Fibroblast of mammary gland (primary cell): ENCODE measurements around the gene MAP3K5.
A peak's percentile ranks its signal among the peaks of the same experiment; 100 is the strongest.

Experiments used
- DNase-seq: peaks from one replicate; pipeline ENCODE4 v3.0.0-alpha.2; 2010; ENCODE audit warnings: low read depth
- H3K4me3 ChIP-seq: 2 replicates; pipeline ENCODE4 v1.5.1; 2011; ENCODE audit warnings: low read depth, mild to moderate bottlenecking, low read length, moderate library complexity; ENCODE audit not compliant: control insufficient read depth
- CTCF ChIP-seq: conservative IDR thresholded peaks from 2 replicates; pipeline ENCODE4 v1.5.1; 2011; ENCODE audit warnings: low read depth, low read length, inconsistent platforms; ENCODE audit not compliant: control insufficient read depth, insufficient read depth

Gene MAP3K5

GRCh38 chr6:136528477-136528876 is 263.8 kb downstream of the MAP3K5 start:
- no peak for DNase-seq
- H3K4me3 ChIP-seq = no peak overlapping the region
- no peak for TF ChIP-seq CTCF

GRCh38 chr6:136527831-136528230 is 264.4 kb downstream of the MAP3K5 start:
- peak; percentile 24 for DNase-seq
- TF ChIP-seq CTCF = no peak
- H3K4me3 ChIP-seq = no peak overlapping the region

GRCh38 chr6:136526937-136527336 is 265.3 kb downstream of the MAP3K5 start:
- H3K4me3 ChIP-seq = no peak overlapping the region
- no peak for TF ChIP-seq CTCF
- no peak for DNase-seq

GRCh38 chr6:136526196-136526930 is 265.9 kb downstream of the MAP3K5 start:
- DNase-seq = peak; percentile 61
- TF ChIP-seq CTCF = peak; percentile 53
- no peak overlapping the region for H3K4me3 ChIP-seq

GRCh38 chr6:136525586-136526195 is 266.6 kb downstream of the MAP3K5 start:
- TF ChIP-seq CTCF = no peak
- no peak for DNase-seq
- no peak overlapping the region for H3K4me3 ChIP-seq

GRCh38 chr6:136524936-136525413 is 267.3 kb downstream of the MAP3K5 start:
- H3K4me3 ChIP-seq = no peak overlapping the region
- no peak for DNase-seq
- TF ChIP-seq CTCF = no peak
